ENCODE results near the gene RBPMS2. TPM values are rescaled to one million over a fixed set of nuclear protein-coding genes. Genes with fewer than 3 reads are reported as not detected.

The RBPMS2 gene
- total RNA-seq, 4 donors from 2014 or later, result 4.4 to 27.7 (median 11.5) TPM

GRCh38 chr15:64731012-64731804 lies 44.2 kb downstream of the RBPMS2 start:
- peaks cover 4% of the 10 kb centered on the region for H3K27me3 ChIP-seq
- no peak overlapping the region for H3K4me3 ChIP-seq
- H3K27ac ChIP-seq, result peak overlapping the region in 2 of 4 donors; percentile 11 to 34
- intact Hi-C loops (cut with DNase I; ENCODE audit: low total_unique reads) (loop anchor here (5.0 kb wide), 1 partner anchor 176 kb away; no protein-coding TSS in a partner anchor), in situ Hi-C loops (cut with MboI; ENCODE audit: low pct_ligation_motif_present in 1 of 4, low pct_unique_long_range_greater_than_20kb in 1 of 4, low sequenced_read_pairs in 3 of 4) (loop anchor here (5.0 to 25.0 kb wide), 5 partner anchors 74 to 181 kb away; partner anchors contain the start of gene ANKDD1A (in 1 of the 4))
- H3K36me3 ChIP-seq, result no peaks in the 10 kb centered on the region
- no peaks in the 10 kb centered on the region for H3K9me3 ChIP-seq
- WGBS, 2 donors (ENCODE audit: low coverage in 1 of 2), result 20 to 35% methylated on average over 3 to 16 of the region's 16 CpGs
- H3K4me1 ChIP-seq, result peaks cover 0 to 7% (median 2%) of the 10 kb centered on the region in 4 donors
- TF ChIP-seq POLR2AphosphoS5 (IDR thresholded peaks at IDR 0.05) (no peak), CTCF (IDR thresholded peaks at IDR 0.05) (peak; percentile 86 to 96 (median 90))
- peak; percentile 91 for DNase-seq

- intact Hi-C loops (cut with DNase I; ENCODE audit: low total_unique reads), result loop anchor here (5.0 kb wide), 1 partner anchor 177 kb away; no protein-coding TSS in a partner anchor
Observed at GRCh38 chr15:64730151-64730550, 45.2 kb downstream of the RBPMS2 start.

GRCh38 chr15:64720188-64720587 lies 55.2 kb downstream of the RBPMS2 start:
- no peak for DNase-seq
- WGBS, 2 donors (ENCODE audit: low coverage in 1 of 2), result 87 to 88% methylated on average over 3 of the region's 3 CpGs
- TF ChIP-seq CTCF (IDR thresholded peaks at IDR 0.05) (no peak), EP300 (IDR thresholded peaks at IDR 0.05; ENCODE audit: low read depth) (no peak), POLR2AphosphoS5 (IDR thresholded peaks at IDR 0.05) (no peak), POLR2A (IDR thresholded peaks at IDR 0.05) (no peak)
- no peaks in the 10 kb centered on the region for H3K9me3 ChIP-seq
- no peak overlapping the region for H3K27ac ChIP-seq
- no peaks in the 10 kb centered on the region for H3K36me3 ChIP-seq
- no peak overlapping the region for H3K4me3 ChIP-seq
- intact Hi-C loops (cut with DNase I; ENCODE audit: low total_unique reads), result no loop called here
- H3K4me1 ChIP-seq, result peaks cover 0 to 5% (median 0%) of the 10 kb centered on the region in 4 donors
- in situ Hi-C loops (cut with MboI; ENCODE audit: low pct_ligation_motif_present in 1 of 4, low pct_unique_long_range_greater_than_20kb in 1 of 4, low sequenced_read_pairs in 3 of 4), result no loop called here
- H3K27me3 ChIP-seq, result no peaks in the 10 kb centered on the region

More at GRCh38 chr15:64730151-64730550, 45.2 kb downstream of the RBPMS2 start:
- Histone ChIP-seq H3K4me1 (peaks cover 0 to 7% (median 2%) of the 10 kb centered on the region in 4 donors), H3K4me3 (no peak overlapping the region), H3K27me3 (peaks cover 4% of the 10 kb centered on the region), H3K27ac (no peak overlapping the region), H3K9me3 (no peaks in the 10 kb centered on the region), H3K36me3 (no peaks in the 10 kb centered on the region)
- 40 to 75% methylated on average over 1 to 5 of the region's 5 CpGs for WGBS, 2 donors (ENCODE audit: low coverage in 1 of 2)
- no peak for DNase-seq
- in situ Hi-C loops (cut with MboI; ENCODE audit: low pct_ligation_motif_present in 1 of 4, low pct_unique_long_range_greater_than_20kb in 1 of 4, low sequenced_read_pairs in 3 of 4), result loop anchor here (5.0 to 25.0 kb wide), 5 partner anchors 75 to 182 kb away; partner anchors contain the start of gene ANKDD1A (in 1 of the 4)
- TF ChIP-seq POLR2AphosphoS5 (IDR thresholded peaks at IDR 0.05) (no peak), CTCF (IDR thresholded peaks at IDR 0.05) (no peak), POLR2A (IDR thresholded peaks at IDR 0.05) (no peak), EP300 (IDR thresholded peaks at IDR 0.05; ENCODE audit: low read depth) (no peak)

DNA sequence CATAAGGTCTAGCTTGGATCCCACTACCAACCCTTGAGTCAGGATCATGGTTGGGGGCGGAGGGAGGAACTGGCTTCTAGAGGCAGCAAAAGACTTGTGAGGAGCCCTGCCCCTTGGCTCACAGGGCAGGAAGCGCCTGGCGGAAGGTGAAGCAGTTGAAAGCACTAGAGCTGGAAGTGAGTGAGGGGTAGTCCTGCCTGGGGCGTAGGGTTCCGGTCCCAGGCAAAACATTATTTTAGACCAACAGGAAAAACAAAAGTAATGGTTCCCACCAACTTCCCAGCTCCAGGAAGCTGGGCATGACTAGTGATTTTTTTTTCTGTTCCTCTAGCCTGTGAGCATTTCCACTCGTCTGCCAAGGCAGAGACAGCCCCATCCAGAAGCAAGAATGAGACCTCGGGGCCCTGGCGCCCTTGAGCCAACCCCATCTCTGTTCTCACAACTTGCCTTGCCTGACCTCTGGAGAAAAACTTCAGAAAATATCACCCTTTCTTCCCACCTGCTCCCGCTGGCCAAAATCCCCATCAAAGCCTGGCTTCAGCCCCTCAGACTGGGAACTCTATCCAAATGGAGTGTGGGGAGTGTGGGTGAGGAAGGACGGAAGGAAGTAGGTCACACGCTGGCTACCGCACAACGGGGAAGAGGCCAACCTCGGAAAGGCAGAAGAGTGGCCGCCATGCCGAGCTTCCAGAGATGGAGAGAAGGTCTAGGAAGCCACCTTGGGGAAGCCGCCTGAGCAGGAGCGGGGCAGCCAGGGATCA lies 57.5 kb downstream of the RBPMS2 start:
- in situ Hi-C loops (cut with MboI; ENCODE audit: low pct_ligation_motif_present in 1 of 4, low pct_unique_long_range_greater_than_20kb in 1 of 4, low sequenced_read_pairs in 3 of 4), result no loop called here
- DNase-seq, result no peak

More for the DNA sequence above, 57.5 kb downstream of the RBPMS2 start:
- TF ChIP-seq CTCF (IDR thresholded peaks at IDR 0.05) (no peak), EP300 (IDR thresholded peaks at IDR 0.05; ENCODE audit: low read depth) (no peak), POLR2A (IDR thresholded peaks at IDR 0.05) (no peak), POLR2AphosphoS5 (IDR thresholded peaks at IDR 0.05) (no peak)
- no peaks in the 10 kb centered on the region for H3K36me3 ChIP-seq
- H3K27ac ChIP-seq, result peak overlapping the region; percentile 5 to 67 (median 50)
- H3K4me1 ChIP-seq, result peaks cover 0 to 5% (median 0%) of the 10 kb centered on the region in 4 donors
- intact Hi-C loops (cut with DNase I; ENCODE audit: low total_unique reads), result loop anchor here (5.0 kb wide), 1 partner anchor 511 kb away; no protein-coding TSS in a partner anchor
- H3K9me3 ChIP-seq, result no peaks in the 10 kb centered on the region
- H3K4me3 ChIP-seq, result no peak overlapping the region
- 57 to 77% methylated on average over 2 to 18 of the region's 18 CpGs for WGBS, 2 donors (ENCODE audit: low coverage in 1 of 2)
- no peaks in the 10 kb centered on the region for H3K27me3 ChIP-seq
